GM21619 (cell line): ENCODE measurements around the gene METTL14.

Experiments
- ATAC-seq: cut with Tn5 transposase; IDR thresholded peaks from one replicate; pipeline ENCODE4 v1.9.1; 2021; ENCODE audit not compliant: unreplicated experiment

The METTL14 gene

GRCh38 chr4:118732591-118733330, 47.6 kb downstream of the METTL14 start:
- no peak for ATAC-seq

DNA sequence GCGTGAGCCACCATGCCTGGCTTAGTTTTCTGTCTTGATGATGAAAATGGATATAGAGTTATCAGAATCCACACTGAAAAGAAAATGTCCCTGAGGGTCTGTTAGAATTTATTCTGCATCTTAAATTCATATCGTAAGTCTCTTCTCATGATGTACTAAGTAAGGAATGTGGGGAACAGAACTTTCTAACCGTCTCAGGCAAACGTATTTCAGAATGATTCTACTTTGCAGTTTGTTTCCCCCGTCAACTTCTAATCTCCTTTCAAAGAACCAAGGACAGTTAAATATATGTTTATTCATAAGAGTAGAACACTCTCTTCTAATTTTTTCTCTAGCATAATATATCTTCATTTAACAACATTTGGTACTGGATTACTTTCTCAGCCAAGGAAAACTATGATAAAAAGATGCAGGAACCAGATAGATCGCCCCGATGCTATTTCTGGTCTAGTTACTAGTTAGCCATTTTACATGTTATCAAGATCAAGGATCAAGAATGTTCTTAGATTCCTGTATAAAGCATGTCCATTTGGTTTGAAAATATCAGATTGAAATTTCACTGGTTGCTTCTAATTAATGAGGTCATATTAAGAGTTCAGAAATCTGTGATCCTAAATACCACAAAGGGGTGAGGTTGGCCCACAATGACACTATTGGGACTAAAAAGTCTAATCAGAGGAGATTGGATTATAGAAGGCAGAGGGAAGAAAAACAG, 49.5 kb downstream of the METTL14 start:
- no peak for ATAC-seq

GRCh38 chr4:118736900-118737299, 51.7 kb downstream of the METTL14 start:
- no peak for ATAC-seq

- no peak for ATAC-seq
These were observed 52.9 kb downstream of the METTL14 start for GRCh38 chr4:118738090-118738489.

DNA sequence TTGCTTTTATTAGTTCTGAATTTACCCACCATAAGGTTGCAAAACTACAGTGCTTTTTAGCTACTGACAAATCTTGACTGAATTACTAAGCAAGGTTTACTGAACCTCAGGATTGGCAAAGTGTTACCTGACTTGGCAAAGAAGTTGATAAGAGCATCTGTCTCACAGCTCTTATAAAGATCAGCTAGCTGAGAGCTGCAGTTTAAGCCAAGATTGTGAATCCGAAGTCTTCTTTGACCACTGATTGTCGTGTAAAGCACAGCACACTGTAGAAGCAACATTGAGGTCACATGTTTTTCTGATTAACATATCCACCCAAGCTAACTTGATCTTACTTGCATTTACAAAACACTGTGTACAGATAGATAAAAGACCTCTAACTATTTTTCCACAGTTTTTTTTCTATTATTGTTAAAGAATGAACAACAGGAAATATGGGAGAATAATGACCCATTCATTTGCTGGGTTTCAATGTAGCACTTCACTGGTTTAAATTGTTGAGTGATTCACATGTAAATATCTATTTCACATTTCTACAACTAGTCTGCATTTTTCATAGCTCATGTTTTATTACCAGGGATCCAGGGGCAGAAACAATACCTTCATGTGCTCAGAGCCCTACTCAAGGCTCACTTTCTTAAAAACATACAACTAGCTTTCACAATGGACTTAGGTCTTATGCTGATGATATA, 54.0 kb downstream of the METTL14 start:
- no peak for ATAC-seq

DNA sequence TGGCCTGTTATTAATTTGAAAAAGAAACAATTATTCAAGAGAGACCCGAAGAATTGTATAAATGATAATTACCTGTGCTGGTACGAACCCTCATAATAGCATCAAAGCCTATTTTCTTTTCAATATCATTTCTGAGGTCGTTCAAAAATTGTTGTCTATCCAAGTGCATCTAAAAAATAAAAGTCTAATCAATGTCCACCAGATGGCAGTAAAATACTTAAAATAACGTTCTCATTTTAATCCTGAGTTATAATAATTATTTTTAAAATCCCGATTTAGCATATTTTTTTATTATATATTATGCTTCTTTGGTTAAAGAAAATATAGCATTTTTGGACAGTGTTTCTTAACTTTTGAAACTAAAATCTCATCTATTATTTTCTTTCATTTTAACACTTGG, 55.7 kb downstream of the METTL14 start:
- no peak for ATAC-seq

GRCh38 chr4:118741301-118741855, 56.2 kb downstream of the METTL14 start:
- ATAC-seq, result no peak

DNA sequence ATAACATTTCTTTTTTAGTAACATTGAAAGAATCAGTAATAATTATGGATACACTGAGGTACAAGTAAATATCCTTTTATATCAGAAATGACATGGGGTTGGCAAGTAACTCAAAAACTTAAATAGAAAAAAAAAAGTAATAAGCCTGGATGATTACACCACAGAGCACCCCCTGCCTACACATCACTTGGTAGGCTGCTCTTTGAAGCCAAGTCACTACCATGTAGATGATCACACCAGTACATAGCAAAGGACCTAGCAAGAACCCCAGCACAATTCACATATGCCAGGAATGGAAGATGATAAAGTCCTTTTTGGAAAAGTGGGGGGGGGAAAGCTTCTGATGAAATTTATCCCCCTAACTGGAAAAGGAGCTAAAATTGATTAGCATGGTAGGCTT, 56.9 kb downstream of the METTL14 start:
- ATAC-seq, result no peak

DNA sequence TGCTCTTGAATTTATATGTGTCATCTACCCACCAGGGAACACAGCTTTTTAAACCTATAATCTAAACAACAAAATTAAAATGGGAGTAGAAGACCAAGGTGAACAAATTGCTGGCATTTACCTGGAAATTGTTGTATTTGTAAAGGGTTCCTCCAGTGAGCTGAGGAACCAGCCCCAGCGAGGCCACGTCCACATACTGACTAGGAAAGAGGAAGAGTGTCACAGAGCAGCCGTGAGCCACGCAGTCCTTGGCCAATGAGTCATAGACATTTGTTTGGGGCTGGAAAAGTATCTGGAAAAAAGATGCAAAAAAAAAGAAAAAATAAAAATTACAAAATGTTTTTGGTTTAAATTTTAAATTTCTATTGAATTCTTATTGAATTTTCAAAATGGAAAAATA, 58.7 kb downstream of the METTL14 start:
- ATAC-seq, result no peak

DNA sequence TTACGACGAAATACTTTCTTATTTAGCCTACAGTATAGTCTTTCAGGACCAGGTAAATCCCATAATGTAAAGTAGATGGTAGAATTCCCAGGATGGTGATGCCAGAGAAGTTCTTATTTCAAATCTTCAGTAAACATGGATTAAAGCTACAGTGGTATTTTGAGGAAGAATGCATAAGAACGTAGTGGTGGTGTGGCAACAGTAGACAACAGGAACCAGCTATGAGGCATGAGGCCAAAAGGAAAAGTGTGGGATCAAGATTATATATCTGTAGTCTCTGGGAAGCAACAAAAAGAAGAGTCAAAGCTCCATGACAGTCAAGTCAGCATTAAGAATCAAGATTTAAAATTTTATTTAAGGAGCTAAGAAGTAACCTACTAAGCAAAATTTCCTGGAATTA, 60.2 kb downstream of the METTL14 start:
- ATAC-seq, result no peak

DNA sequence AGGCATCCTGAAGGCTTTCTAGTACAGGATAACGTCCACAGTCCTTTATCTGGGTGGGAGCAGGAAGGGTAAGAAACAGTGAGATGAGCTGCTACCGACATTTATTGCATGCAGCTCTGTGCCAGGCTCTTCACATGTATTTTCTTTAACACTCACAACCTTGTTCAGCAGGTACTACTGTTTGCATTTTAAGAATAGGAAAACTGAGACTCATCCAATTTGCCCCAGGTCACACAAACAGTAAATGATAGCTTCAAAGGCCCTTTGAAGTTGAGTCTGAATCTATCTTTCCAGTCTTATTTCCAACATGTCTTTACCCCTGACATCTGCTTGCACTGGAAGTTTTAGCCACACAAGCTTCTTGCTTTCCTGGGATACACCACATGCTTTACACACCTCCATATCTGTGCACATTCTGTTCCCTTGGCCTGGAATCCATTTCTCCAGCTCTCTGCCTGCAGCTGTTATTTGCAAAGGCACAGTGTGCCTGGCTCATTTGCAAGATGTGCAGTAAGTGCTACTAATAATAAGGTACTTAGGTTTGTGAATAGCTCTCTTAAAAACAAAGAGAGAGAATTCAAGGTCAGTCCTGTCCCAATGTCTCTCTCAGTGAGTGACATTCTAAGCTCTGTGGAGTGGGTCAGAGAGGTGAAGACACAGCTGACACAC, 61.2 kb downstream of the METTL14 start:
- no peak for ATAC-seq

DNA sequence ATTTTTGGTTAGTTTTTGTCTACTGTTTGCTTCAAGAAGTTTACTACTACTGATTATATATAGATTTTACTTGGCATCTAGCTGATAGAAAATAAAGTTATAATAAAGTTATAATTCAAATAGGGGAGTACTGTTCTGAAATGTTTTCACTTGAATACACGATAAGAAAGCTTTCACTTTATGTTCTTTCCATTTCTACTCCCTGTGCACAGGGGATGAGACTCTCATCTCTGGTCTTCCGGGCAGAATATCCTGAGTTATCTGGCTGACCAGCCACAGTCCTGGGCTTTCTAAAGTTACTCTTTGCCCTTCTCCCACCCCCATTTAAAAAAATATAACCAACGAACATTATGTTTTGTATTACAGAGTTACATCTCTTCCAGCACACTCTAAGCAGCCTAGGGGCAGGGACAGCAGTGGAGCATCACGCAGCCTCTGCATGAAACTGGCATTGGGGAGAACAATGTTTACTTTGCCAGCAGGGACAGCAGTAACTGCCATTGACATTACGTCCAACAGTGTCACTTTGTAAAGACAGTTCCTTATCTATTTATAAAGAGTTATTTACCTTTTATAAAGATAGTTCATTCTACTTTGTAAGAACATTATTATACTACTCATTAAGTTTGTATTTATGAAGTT, 64.3 kb downstream of the METTL14 start:
- ATAC-seq, result no peak

DNA sequence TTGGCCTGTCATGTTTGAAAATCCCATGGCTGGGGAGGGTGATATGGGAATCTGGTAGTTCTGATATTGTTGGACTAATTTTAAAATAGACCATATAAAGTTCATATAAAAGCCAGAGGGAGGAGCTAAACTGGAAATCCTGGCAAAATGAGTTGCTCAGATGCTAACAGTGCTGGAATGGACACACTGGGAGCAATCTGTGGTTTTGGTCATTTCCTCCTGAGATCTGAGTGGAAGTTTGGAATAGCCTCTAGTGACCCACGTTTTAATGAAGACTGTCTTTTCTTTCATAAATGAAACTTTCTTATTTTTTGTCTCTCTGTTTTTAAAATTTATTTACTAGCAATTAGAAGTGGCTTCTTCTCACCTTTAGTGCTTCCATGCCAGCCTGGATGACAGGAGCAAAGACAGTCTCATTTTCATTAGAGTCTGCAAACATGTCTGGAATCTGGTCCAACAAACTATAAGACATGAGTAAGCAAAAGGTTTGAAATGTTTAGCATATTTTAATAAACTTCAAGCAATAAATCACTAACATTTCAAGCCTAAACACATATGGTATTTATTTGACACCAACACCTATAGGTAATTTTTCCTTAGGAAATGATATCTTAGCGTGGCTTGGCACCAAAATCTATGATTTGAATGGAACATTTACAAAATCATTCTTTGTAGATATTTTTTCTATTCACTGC, 66.6 kb downstream of the METTL14 start:
- ATAC-seq, result no peak

DNA sequence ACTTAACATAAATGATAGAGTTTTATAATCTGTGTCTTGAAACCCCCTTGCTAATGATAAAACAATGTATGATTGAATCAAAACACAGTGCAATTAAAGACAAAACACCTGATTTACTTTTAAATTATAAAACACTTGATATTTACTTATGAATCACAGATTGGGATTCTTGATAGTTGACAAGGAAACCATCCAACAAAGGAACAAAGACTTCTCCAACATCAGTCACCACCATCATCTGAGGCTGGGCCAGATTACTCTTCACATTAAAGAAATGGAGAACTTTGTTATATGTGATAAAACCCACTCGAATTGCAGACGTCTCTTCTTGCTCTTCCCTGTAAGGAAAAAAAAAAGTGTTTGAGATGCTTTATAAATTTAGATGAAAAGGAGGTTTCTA, 67.4 kb downstream of the METTL14 start:
- no peak for ATAC-seq

DNA sequence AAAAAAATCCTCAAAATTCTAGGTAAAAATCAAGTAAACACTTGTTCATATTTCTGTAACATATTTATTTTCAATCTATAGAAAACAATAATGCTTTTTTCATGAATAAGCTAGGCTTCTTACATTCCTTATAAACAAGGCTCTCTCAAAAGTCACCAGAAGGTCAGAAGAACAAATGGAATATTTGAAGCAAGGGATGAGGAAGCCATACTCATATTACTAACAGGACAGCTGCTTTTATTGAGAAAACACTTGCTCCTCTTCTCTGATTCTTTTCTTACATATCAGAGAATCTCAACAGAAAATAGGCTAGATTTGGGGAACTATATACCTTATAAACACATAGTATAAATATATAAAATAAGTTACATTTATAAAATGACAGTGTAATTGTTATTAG, 67.9 kb downstream of the METTL14 start:
- ATAC-seq, result no peak

DNA sequence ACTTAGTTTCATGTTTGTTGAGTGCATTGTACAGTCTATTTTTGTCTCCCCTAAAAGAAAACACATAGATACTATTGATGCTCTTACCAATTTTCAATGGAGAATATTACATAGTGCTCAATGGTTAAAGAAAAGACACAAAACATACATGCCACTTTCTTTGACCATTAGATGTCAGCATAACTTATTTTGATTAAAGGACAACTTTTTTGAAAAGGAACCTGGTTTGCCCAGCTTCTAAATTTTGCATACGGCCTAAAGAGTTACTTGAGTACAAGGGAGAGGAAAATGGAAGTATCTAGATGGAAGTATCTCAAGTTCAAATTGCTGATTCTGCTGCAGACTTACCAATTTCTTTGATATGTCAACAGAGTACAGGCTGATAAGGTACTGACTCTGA, 68.5 kb downstream of the METTL14 start:
- ATAC-seq, result no peak

- ATAC-seq, result no peak
These were observed 69.7 kb downstream of the METTL14 start for GRCh38 chr4:118754890-118755289.

DNA sequence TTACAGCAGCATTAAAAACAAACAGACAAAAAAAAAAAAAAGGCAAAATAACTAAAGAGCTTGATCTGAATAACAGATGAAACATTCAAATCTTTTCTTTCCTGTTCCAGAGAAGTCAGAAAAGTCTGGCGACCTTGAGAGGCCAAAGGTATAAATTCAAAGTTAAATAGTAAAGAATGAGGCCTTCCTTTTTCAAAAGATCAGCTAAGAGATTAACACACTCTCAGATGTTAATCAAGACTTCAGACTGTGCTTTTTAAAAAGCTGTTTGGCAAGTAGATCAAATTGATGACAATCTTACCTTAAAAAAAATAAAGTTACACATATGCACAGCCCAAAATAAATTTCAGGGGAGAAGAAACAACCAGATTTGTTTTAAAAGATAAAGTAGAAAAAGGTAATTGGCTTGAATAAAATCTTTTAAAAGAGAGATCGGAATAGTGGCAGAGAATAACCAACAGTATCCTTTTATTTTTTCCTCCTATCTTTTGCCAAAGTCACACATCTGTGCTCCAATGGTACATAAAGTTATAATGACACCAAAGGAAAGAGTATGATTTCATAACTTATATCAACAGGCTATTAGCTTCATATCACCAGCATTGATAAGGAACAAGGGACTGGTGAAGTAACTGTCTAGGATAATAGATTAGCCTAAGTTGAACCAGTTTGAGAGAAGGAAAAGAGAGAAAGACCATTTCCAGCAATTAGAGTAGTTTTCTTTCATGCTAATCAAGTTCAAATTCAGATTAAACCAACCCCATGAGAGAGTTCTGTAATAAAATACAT, 70.4 kb downstream of the METTL14 start:
- no peak for ATAC-seq

DNA sequence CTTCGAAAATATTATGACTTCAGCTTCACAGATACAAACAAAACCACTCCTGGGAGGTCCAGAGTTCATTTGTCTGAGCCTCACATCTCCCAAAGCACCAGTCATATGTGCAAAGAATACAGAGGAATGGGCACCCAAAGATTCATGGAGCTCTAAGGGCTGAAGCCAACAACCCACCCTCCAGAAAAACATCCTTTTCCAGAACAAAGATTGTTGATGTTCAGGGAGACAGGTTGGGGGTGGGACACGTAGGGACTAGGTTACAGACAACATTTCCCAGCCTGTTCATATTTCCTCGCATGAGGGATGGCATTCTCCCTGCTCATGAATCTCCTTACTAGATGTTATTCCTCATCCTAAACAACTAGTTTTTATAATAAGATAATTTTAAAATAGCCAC, 71.2 kb downstream of the METTL14 start:
- no peak for ATAC-seq
